GM12873 (cell line): ENCODE data around the gene STKLD1.

Experiments
- TF ChIP-seq, protein P1 (sequence below): IDR thresholded peaks from 2 replicates; pipeline ENCODE4 v1.5.1; 2012; ENCODE audit warnings: low read depth, mild to moderate bottlenecking, moderate library complexity, low read length, control low read depth; ENCODE audit not compliant: insufficient read depth; ENCODE audit errors: missing control alignments

The STKLD1 gene

DNA sequence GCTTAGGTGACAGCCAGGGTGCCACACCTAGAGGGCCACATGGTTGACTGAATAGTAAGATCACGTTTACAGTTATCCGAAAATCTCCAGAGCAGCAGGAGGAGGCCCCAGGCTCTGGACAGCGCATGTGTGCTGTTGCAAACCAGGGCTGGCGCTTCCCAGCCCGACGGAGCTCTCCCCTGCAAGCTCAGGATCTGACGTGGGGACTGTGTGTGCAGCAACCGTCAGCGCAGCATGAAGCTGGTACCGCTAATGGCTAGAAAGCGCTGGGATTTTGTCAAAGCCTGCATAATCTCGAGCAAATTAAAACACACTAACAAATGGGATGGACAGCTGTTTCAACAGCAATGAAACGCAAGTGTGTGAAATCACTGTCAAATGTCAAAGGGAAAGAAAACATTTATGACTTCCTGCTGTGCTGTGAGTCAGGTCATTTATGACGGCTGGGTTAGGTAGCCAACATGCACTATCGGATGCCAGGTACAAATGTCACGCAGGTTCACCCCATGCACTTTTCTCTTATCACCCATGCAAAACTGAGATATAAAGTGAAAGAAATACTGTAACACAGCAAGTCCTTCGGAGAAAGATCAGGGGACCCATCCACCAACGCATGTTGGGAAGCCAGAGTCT lies 7.8 kb upstream of the STKLD1 start:
- TF ChIP-seq, protein P1, sequence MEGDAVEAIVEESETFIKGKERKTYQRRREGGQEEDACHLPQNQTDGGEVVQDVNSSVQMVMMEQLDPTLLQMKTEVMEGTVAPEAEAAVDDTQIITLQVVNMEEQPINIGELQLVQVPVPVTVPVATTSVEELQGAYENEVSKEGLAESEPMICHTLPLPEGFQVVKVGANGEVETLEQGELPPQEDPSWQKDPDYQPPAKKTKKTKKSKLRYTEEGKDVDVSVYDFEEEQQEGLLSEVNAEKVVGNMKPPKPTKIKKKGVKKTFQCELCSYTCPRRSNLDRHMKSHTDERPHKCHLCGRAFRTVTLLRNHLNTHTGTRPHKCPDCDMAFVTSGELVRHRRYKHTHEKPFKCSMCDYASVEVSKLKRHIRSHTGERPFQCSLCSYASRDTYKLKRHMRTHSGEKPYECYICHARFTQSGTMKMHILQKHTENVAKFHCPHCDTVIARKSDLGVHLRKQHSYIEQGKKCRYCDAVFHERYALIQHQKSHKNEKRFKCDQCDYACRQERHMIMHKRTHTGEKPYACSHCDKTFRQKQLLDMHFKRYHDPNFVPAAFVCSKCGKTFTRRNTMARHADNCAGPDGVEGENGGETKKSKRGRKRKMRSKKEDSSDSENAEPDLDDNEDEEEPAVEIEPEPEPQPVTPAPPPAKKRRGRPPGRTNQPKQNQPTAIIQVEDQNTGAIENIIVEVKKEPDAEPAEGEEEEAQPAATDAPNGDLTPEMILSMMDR = no peak

DNA sequence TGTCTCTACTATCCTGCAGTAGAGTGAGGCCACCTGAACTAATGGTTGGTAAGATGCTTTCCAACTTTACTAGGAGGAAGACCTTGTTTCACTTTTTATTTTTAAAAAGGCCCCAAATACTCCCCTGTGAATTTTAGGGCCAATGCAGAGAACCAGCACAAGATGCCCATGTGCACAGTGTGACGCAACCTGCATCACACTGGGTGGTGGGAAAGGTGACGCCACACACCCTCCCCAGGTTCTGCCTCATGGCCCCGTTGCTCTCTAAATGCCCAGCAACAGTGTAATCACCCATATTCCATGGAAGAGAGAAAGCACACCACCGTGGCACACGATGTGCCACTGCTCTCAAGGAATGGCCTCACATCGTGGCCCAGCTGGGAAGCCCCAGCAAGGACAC lies 6.7 kb upstream of the STKLD1 start:
- TF ChIP-seq, protein P1 = no peak

DNA sequence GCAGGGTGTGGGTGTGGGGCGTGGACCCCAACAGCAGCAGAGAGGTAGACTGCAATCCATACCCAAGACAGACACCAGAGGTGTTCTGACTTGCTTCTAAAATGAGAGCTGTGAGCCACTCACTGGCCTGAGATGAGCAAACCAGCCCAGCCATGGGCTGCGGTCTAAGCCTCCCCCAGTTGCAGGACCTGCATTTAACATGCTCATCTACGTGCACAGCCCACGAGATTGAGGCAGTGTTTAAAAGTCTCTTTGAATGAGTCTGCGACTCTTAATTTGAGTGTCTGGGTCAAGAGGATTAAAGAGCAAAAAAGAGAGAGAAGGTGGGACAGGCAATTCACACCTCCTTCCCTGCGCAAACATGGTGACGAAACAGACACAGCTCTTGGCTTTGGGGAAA lies 6.2 kb upstream of the STKLD1 start:
- TF ChIP-seq, protein P1 = no peak

DNA sequence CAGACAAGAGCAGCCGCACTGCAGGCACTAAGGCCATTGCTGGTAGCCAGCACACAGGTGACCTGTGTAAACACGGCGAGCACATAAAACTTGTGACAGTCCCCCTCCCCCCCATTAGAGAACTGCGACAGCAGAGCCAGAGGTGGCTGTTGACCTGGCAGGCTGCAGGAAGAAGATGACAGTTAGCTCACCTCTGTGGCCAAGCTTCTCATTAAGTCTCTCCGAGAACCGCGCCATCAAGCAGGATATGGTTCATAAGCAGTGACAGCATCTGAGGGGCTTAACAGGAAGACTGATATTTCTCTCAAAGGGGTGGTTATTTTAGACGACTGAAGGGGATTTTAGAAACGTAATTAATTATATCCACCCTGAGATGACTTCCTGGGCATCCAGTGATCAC lies 5.5 kb upstream of the STKLD1 start:
- TF ChIP-seq, protein P1 = no peak

DNA sequence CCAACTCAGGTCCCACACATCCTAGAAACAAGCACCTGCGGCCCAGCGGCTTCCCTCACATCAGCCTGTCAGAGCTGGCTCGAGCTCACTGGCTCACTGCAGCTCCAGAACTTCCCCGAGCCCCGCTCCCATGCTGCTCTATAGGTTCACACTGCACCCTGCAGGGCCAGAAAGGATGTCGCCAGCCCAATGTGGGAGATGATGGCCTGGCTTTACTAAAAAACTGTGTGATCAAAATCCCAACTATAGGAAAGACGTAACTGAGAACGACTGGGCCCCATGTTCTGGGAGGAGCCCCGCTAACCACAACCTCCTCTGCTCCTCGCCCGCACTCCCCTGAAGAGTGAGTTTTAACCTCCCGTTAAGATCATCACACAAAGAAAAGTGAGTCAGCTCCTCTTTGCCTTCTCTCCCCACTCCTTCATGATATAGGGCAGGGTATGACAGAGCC lies 4.9 kb upstream of the STKLD1 start:
- TF ChIP-seq, protein P1 = no peak

DNA sequence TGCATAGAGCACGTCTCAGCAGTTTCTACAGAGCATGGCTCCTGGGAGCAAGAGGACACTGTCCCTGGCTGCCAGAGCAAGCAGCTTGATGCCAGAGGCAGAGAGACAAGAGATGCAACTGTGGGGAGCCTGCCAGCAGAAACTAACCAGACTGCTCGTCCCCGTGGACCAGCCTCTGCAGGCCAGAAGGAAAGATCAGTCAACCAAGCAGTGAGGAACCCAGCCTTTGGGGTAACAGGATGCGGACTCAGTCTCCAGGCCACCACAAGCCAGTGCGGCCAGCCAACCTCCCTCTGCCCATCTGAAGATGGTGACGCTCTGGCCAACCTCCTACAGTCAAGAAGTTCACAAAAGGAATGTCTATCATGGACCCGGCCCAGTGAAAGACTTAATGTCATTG lies 4.0 kb upstream of the STKLD1 start:
- TF ChIP-seq, protein P1 = no peak

DNA sequence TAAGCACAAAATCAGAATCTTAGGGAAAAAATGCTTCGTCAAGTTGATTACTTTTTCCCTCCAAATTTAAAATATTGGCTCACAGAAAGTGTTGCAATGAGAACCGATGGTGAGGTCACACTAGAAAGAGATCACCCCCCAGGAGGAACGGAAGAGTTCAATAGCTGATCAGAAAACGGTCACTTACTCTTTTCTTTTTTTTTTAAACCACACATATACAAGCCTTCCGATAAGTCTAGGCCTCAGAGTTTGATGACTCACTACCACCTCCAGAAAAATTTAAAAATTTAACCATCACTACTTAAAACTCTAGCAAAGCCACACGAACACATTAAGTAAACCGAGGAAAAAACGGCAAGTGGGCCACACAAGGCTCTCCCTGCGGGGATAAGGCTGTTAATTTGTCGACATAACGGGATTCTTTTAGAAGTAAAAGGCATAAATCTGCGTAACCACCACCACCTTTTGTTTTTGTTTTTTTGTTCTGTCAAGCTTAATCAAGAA lies 1.5 kb upstream of the STKLD1 start:
- TF ChIP-seq, protein P1 = no peak
